ENCODE results near the gene VEGFB. TPM values are rescaled to one million over a fixed set of nuclear protein-coding genes. Genes with fewer than 3 reads are reported as not detected.

Gene VEGFB
- total and polyA plus RNA-seq, 2 donors (not counting 3 experiments of a cell fraction or from before 2014, with no cell fraction given), result 19.3 to 98.1 TPM

DNA sequence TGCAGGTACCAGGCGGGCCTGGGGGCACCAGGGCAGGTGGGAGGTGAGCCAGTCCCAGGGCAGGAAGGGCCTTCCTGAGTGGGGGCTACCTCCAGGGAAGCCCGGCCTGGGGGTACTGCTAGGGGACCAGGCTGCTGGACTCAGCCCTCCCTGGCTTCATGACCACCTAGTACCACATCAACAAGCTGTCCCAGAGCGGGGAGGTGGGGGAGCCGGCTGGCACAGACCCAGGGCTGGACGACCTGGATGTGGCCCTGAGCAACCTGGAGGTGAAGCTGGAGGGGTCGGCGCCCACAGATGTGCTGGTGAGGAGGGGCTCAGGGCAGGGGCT lies 15.1 kb upstream of the VEGFB start:
- DNase-seq (ENCODE audit: low read depth, low spot score) (no peak), FAIRE-seq (no peak)
- Histone ChIP-seq H3K4me1 (ENCODE audit: control insufficient read depth, extremely low read depth, insufficient read depth, low read length) (no peaks in the 10 kb centered on the region), H3K4me3 (replicated peaks in 1 of 3; ENCODE audit: insufficient read depth in 1 of 3, low read depth in 1 of 3, low read length in 3 of 3) (no peak overlapping the region), H3K36me3 (ENCODE audit: control insufficient read depth in 2 of 2, extremely low read depth in 1 of 2, insufficient read depth in 2 of 2, low read length in 2 of 2) (peaks cover 0 to 6% of the 10 kb centered on the region in 2 experiments), H2AFZ (ENCODE audit: low read depth, low read length) (no peak overlapping the region), H3K9ac (replicated peaks; ENCODE audit: extremely low read depth, insufficient read depth, low read length) (no peak overlapping the region), H3K27me3 (ENCODE audit: control insufficient read depth in 2 of 2, insufficient read depth in 2 of 2, low read length in 2 of 2) (no peaks in the 10 kb centered on the region), H3K79me2 (ENCODE audit: control insufficient read depth, insufficient read depth, low read length) (no peaks in the 10 kb centered on the region), H3K9me3 (replicated peaks; ENCODE audit: control insufficient read depth, insufficient read depth, low read length) (no peaks in the 10 kb centered on the region), H3K27ac (ENCODE audit: insufficient read depth, low read depth, low read length) (no peak overlapping the region), H4K20me1 (replicated peaks; ENCODE audit: control insufficient read depth, extremely low read depth, insufficient read depth, low read length) (no peaks in the 10 kb centered on the region), H3K9me1 (replicated peaks; ENCODE audit: control insufficient read depth, extremely low read depth, insufficient read depth, low read length) (no peaks in the 10 kb centered on the region), H3K4me2 (ENCODE audit: insufficient read depth, low read length) (no peak overlapping the region)
- dilution Hi-C loops (cut with MboI; ENCODE audit: extremely low pct_ligation_motif_present, low sequenced_read_pairs), result no loop called here
- no TSS peak for BruUV-seq (replicated peaks)
- POLR2A ChIA-PET, result no interaction called here
- intact Hi-C loops (cut with micrococcal nuclease), result no loop called here
- TF ChIP-seq POLR2A (IDR thresholded peaks at IDR 0.05; ENCODE audit: low read depth, low read length) (no peak), GATA2 (IDR thresholded peaks at IDR 0.05; ENCODE audit: insufficient read depth, insufficient read length, low read depth, low read length) (no peak), POLR2AphosphoS5 (IDR thresholded peaks at IDR 0.05; ENCODE audit: insufficient read depth, low read depth, low read length) (no peak), FOS (IDR thresholded peaks at IDR 0.05; ENCODE audit: borderline replicate concordance, insufficient read depth, low read length) (no peak), JUN (IDR thresholded peaks at IDR 0.05; ENCODE audit: borderline replicate concordance, insufficient read depth, insufficient read length, low read depth) (no peak), MYC (IDR thresholded peaks at IDR 0.05; ENCODE audit: low read depth, low read length) (no peak), EZH2 (IDR thresholded peaks at IDR 0.05; ENCODE audit: borderline replicate concordance, low read depth, low read length, severe bottlenecking) (no peak)
- TF ChIP-seq, protein P1, sequence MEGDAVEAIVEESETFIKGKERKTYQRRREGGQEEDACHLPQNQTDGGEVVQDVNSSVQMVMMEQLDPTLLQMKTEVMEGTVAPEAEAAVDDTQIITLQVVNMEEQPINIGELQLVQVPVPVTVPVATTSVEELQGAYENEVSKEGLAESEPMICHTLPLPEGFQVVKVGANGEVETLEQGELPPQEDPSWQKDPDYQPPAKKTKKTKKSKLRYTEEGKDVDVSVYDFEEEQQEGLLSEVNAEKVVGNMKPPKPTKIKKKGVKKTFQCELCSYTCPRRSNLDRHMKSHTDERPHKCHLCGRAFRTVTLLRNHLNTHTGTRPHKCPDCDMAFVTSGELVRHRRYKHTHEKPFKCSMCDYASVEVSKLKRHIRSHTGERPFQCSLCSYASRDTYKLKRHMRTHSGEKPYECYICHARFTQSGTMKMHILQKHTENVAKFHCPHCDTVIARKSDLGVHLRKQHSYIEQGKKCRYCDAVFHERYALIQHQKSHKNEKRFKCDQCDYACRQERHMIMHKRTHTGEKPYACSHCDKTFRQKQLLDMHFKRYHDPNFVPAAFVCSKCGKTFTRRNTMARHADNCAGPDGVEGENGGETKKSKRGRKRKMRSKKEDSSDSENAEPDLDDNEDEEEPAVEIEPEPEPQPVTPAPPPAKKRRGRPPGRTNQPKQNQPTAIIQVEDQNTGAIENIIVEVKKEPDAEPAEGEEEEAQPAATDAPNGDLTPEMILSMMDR (IDR thresholded peaks at IDR 0.05; ENCODE audit: extremely low read depth in 1 of 2, insufficient read depth in 1 of 2, low read depth in 1 of 2, low read length in 2 of 2), result no peak
- TF ChIP-seq, protein P2, sequence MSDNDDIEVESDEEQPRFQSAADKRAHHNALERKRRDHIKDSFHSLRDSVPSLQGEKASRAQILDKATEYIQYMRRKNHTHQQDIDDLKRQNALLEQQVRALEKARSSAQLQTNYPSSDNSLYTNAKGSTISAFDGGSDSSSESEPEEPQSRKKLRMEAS (IDR thresholded peaks at IDR 0.05; ENCODE audit: insufficient read depth, insufficient read length), result no peak
- CTCF ChIA-PET, result interaction anchor here (1.4 kb wide), 1 partner anchor 34 kb away, joined by 3 read pairs; the partner anchor contains the start of gene STIP1
